Amniotic stem cell (primary cell): ENCODE data around the gene CHL1.
"Not testable (repeated sequence)": the region's sequence is repeated elsewhere in the genome, so short reads cannot be mapped to it uniquely, and the experiment has no call there.

ENCODE experiments used
- DNase-seq: peaks from one replicate; lab custom pipeline; 2025; lab: John Stamatoyannopoulos, UW

Gene CHL1

DNA sequence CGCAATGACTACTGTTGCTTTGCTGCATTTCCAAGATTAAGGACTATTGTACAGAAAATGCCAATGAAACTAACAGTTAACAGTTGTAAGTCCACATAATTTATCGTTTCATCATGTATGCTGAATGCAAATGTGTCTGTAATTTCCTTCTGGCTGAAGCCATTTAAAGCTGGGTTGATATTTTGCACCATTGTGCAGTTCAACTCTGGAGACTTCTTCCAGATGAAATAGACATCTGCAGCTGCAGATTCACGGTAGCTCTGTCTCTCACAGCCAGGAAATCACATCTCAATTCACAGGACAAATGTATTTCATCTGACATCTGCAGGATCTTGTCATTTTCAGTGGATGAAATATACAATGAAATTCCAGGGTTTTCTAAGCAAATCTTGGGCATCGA lies 145.4 kb downstream of the CHL1 start:
- DNase-seq = no peak

DNA sequence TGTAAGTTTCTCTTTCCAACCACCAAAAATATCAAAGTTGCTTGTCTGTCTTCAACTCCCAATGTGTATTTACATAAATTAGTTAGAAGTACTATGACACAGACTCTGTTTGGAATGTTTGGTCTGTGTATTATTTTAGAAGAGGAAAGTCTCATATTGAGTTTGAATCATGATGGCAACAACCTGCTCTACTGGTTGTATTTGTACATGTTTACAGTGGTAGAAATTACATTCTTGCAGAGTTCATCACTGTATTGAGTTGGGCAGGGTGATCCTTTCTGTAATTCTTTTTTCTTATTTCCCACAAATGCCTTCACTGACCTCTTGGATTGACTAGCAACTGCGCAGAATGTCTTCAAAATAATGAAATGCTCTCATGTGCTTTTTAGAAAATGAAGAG lies 149.6 kb downstream of the CHL1 start:
- no peak for DNase-seq

DNA sequence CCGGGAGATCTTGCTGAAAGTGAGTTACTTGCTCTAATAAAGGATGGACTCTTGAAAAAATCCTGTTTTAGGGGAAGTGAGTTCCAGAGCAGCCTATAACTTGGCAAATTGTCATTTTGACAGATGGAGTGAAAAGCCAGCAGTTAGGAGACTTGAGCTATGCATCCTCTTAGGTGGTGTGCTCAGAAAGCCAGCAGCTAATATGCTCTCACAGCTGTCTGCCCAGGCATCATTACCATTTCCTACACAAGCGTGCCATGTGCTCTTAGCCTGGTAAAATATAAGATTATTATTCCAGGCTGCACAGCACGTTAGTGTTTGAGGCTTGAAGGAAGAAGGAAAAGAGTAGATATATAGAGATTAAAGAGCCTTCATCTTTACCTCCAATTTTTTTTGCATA lies 151.0 kb downstream of the CHL1 start:
- no peak for DNase-seq

DNA sequence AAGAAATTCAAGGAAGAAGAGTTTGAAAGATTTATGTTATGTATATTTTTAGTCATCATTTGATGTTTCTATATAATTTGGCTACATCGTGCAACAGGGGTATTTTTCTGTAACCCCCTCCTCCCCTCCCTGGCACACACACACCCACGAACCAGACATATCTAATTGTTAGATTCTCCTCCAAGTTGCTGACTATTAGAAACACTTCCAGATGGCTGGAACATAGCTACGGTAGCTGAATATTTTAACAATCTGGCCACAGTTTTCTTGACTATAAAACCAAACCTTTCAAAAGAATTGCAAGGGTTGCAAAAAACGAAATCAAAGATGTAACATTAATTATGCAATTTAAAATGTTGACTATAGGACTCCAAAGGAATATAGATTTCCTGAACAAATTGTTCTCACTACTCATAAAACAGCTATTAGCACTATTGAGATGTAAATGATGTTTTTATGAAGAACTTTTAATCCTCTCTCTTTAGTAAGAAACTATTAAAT lies 154.4 kb downstream of the CHL1 start:
- no peak for DNase-seq

DNA sequence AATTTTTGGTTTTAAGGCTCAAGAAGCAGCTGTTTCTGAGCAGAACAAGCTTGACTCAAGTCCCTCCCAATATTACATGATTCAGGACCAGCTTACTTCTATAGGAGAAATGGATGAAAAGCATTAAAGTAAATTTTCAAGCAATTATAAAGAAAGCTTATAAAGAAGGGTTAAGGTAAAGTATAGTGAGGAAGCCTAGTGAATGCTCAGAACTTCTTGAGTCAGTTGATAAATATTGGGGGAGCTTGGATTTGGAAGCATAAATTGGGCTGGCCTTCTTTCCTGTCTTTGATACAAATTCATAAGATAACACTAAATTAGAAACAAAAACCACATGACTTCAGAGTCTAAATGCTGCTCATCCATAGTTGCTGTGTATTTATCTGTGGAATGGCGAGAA lies 156.0 kb downstream of the CHL1 start:
- no peak for DNase-seq

DNA sequence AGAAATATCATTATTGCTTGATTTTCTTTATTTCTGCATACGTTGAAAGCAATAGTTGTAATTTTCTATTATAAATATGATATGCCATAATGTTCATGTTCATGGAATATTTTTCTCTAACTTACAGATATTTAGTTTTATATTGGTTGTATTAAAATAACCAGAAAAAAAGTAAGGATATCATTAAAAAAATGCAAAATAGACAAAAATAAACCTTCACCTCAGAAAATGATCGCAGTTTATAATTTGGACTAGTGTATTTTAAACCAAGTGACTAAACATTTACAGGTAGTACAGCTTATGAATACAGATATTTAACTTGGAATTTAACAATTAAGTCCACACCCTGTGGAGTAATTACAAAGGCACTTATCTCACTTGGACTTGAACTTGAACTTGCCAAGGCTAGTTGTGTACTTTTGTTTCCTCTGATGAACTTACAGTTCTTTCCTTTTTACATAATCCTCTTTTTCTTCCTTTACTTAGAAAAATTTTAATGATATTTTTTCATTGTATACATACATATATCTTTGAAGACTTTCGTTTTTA lies 156.7 kb downstream of the CHL1 start:
- DNase-seq = no peak

DNA sequence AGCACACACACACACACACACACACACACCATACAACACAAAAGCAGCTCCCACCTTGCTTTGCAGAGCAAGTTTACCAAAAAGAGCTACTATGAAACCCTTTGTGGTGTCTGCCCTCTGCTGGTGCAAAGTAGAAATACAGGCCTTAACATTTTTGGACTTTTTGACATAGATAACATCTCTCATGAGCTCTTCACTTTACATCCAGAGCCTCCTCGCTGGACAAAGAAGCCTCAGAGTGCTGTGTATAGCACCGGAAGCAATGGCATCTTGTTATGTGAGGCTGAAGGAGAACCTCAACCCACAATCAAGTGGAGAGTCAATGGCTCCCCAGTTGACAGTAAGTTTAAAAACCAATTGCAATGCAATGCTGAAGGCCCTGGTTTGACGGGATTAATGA lies 157.9 kb downstream of the CHL1 start:
- DNase-seq = no peak

DNA sequence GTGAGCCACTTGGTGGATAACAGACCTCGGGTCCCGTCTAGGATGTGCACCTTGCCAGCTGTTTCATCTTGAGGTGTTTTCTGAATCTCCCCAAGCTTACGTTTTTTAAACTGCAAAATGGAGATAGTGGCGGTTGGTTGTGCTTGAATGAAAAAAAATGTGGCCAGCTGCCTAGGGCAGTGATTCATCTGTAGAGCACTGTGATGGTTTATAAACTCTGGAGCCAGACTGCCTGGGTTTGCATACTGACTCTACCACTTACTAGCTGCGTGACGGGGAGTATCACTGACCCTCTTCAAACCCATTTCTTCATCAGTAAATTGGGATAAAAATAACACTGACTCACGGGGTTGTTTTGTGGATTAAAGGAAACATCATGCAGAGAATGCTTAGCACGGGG lies 159.1 kb downstream of the CHL1 start:
- no peak for DNase-seq

DNA sequence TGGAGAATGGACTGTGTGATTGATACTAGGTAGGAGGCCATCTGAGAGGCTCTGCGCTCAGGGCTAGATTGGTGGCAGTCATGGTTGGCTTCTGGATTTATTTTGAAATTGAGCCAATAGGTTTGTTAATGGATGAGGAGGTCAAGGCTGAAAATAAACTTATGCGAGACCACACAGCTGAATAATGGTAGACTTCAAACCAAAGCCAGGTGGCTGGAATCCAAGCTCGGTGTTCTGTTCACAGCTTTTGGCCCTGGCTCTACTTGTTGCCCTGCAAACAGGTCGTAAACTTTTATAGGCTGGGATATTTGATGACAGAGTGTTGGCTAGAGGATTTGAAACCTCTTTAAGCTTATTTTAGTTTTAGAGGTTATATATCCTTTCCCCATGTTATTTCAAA lies 160.4 kb downstream of the CHL1 start:
- DNase-seq = no peak

DNA sequence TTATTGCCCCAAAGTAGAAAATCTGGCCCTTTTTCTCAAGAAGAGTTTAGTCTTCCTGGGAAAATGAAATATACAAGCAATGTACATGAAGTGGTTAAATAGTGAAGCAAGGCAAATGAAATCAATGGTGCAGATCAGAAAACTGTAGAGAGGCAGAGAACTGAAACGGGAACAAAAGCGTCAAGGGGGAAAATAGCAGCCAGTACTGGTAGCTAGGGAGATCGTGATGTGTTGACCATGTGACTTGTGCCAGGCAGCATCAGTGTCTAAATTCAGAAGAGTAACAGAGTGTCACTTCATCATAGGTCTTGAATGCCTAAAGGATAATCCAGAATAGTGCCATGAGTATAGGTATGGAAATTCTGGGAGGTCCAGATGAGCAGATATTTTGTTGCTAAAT lies 163.1 kb downstream of the CHL1 start:
- no peak for DNase-seq

DNA sequence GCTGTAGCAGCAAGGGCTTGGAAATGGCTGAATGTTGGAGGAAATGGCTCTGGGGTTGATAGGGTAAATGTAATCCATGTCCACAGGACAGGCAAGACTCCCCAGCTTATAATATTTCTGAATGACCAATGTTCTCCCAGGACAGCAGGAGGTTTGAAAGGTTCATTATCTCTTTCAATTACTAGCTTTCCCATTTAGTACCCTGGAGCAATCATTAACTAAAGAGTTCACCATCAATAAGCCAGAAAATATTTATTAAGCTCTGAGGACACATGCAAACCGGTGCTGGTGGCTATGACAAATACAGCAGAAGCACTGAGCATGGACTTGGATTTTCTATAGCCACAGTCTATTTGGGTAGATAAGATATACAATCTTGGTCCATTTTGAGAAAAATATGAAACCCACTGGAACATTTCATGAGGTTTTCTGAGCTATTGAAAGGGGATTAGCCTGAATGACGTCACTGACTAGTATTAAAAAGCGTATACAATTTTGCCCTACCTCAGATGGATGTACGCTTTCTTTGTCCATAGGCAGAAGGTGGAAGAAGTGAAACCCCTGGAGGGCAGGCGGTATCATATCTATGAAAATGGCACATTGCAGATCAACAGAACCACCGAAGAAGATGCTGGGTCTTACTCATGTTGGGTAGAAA lies 166.2 kb downstream of the CHL1 start:
- no peak for DNase-seq

DNA sequence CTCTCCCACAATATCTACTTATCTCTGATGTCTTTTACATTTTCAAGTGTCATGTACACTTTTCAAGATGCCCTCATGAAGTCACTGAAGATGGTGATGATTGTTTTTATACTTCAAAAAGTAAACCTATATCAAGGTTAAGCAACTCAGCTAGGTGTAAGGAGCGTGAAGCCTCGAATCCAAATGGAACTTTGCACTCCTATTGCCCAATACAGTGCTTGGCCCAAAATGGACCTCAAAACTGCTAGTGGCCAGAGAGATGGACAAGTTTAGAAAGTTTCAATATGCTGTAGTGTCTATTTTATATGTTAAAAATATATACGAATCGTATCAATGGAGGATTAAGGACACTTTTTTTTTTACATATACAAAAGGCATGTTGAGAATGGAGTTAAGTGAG lies 167.7 kb downstream of the CHL1 start:
- DNase-seq = no peak

DNA sequence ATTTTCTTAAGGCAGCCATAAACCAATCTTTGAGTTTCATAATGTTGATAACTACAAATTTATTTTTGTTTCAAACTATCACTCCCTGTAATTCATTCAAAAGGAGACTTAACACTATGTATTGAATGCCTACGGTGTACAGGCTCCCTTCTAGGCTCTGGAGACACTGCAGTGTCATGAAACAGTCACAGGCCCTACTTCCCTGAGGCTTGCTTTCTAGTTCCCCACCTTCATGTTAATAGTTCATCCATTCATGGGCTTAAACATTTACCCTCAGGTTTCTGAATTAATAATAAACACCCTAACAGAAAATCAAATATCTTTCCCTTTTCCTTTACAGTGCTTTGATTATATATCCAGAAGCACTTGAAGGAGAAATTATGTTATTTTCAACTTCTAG lies 168.7 kb downstream of the CHL1 start:
- no peak for DNase-seq

DNA sequence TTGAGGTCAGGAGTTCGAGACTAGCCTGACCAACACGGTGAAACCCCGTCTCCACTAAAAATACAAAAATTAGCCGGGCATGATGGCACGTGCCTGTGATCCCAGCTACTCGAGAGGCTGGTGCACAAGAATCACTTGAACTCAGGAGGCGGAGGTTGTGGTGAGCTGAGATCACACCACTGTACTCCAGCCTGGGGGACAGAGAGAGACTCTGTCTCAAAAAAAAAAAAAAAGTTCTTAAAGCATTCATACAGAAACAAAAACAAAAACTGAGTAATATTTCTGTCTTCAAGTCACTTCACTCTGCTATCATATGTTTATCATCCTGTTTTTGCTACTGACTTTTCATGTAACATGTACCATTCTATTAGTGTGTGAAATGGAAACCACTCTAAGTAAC lies 169.7 kb downstream of the CHL1 start:
- DNase-seq = not testable (repeated sequence)

DNA sequence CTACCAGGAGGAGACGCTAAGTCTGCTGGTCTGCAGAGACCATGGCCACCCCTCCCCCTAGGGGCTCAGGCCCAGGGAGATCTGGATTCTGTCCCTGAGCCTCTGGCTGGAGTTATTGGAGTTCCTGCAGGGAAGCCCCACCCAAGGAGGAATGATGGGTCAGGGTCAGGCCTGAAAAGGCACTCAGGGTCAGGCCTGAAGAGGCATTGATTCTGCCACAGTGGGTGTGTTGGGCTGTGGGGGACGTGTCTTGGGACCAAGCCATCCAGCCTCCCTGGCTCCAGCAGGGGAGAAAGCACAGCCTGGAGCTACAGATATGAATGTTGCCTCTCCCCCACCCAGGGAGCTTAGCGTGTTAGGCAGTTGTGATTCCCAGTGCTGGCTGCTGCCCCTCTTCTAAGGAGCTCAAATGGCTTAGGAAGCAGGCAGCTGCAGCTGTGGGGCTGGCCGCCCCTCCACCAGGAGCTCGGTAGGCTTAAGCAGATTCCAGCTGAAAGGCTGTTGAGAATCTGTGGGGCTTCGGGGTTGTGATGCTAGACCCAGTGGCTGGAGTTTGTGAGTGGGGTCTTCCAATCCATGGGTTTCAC lies 176.7 kb downstream of the CHL1 start:
- DNase-seq = no peak

DNA sequence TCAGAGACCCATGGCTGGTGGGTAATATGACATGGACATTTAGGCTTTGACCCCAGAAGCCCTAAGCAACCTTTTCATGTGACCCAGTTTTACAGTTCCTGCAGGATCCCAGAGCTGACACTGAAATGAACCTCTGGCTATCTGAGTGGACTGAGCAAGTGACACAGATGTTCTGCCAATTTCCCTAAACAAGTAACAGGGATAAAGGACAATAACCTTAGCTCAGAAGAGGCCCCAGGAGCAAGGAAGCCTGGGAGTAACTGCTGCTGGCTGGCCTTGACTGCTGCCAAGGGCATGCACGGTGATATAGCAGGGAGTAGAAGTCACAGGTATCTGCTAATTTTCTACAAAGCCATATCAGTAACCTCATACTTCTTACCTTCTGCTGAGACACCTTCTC lies 177.9 kb downstream of the CHL1 start:
- DNase-seq = no peak

DNA sequence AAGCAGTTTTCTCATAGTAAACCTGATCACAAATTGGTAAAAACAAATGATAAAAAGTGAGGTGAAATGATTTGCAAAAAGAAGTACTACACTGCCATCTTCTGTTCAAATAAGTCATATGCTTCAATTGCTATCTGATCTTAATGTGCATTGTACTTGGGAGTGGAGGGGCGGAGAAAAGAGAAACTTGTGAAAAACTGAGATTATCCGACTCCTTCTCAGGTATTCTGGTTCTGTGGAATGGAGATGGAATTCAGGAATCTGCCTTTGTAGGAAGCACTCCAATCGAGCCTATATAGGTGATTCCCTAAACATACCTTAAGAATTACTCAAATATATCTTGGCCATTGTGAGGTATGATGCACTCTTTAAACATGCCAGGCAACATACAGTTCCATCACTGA lies 180.6 kb downstream of the CHL1 start:
- no peak for DNase-seq

DNA sequence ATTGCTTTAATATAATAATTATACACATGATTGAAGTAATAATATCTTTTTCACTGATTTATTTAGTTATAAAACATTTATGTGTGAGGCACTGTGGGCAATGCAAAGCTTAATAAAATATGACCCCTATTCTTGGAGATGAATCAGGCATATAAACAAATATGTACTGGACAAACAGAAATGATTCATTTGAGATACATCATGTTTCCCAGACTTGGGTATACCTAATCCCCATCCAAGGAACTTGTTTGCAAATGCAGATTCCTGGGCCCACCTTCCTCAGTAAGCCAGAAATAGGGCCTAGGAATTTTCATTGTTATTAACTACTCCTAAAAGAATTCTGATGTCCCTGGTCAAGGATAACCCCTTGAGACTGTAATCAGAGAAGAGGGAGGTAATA lies 184.2 kb downstream of the CHL1 start:
- no peak for DNase-seq

DNA sequence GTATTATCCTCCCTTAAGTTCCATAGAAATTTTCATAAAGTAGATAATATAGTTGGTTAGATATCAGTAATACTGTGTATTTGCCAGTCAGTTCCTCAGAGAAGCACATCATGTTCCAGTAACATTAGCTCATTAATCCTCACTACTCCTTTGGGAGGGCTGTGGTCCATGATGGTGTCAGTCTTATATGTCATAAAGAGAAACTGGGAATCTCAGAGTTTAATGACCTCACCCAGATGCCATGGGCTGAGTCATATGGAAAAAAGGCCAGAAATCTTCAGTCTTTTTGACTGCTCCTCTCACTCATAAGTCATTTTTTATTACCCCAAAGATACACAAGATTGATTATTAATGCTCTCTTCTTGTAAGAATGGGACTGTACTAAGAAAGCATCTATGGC lies 188.6 kb downstream of the CHL1 start:
- no peak for DNase-seq

DNA sequence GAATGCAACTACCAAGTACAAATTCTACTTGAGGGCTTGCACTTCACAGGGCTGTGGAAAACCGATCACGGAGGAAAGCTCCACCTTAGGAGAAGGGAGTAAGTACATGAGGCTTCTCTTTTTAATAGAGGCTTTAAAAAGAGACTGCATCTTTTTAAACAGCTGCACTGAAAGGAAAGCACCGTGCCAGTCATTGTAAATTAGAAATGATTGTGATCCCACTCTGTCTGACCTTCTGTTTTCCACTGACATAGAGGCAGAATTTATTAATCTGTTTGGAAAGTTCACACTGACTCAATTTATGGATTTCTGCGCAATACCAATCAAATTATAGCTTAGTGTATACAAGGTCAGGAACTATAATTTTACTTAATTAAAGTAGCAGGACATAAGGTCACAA lies 198.2 kb downstream of the CHL1 start:
- no peak for DNase-seq

DNA sequence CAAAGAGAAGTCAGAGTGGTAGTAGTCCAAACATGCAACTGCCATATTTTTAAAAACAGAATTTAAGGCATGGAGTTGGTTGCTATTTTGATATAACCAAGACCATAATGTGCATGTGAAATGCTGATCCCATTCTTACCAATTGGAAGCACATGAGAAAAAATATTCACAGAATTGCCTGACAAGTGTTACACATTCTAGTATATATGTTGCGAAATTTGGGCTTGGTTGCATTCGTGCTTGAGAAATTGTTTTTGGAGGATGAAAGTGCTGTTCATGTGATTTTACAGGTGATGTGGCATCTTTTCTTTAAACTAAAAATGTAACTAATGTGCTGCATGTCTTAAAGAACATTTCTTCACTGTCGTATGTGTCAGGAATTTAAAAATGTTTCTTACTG lies 199.7 kb downstream of the CHL1 start:
- no peak for DNase-seq

DNA sequence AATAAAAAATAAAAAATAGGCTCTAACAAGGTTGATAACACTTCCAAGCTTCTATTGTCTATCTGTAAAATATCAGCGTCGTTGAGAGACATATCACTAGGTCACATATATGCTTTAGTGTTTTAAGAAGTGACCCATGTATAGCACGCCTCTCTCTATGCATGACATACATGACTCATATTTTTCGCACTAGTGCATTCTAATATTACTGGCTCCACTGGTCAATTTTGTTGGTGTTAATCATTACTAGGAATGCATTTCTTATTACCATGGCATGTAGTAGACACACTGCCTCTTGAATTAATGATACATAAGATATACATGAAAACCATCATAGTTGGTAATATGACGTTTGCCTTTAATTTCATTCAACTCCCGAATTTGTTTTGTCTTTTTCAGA lies 203.1 kb downstream of the CHL1 start:
- DNase-seq = no peak

DNA sequence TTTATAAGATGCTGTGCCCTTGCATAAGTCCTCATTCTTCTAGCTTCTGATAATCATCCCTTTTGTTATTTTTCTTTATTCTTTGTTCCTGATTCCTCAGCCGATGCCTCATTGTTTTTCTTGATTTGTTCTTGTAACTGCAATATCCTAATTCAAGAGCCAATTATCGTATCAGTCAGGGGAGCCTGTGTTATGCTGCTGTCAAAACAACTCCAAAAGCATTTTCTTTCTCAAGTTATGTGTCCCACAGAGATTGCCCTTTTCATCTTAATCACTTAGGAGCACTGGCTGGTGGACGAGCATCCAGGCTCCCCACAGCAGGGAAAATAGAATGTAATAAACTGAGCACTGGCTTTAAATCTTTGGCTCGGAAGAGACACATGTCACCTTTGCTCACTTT lies 207.3 kb downstream of the CHL1 start:
- DNase-seq = no peak

DNA sequence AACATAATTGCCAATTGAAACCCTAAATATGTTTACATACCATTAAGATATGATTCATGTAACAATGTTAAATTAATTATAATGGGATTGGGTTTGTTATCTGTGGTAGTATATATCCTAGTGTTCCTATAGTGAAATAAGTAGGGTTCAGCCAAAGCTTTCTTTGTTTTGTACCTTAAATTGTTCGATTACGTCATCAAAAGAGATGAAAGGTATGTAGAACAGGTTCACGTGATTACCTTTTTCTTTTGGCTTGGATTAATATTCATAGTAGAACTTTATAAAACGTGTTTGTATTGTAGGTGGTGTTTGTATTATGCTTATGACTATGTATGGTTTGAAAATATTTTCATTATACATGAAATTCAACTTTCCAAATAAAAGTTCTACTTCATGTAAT lies 212.4 kb downstream of the CHL1 start:
- DNase-seq = no peak
